HG03060 (cell line): ENCODE results near the gene RBM23.
"Not testable (repeated sequence)": the region's sequence is repeated elsewhere in the genome, so short reads cannot be mapped to it uniquely, and the experiment has no call there.

Experiments
- ATAC-seq: cut with Tn5 transposase; IDR thresholded peaks from one replicate; pipeline ENCODE4 v1.9.1; 2021; ENCODE audit warnings: low read depth, moderate number of reproducible peaks; ENCODE audit not compliant: unreplicated experiment

Gene RBM23

GRCh38 chr14:22920697-22921096, 1.7 kb upstream of the RBM23 start:
- ATAC-seq = no peak

GRCh38 chr14:22919601-22919921, 612 bp upstream of the RBM23 start:
- no peak for ATAC-seq

GRCh38 chr14:22915886-22916521, 2.9 kb downstream of the RBM23 start:
- no peak for ATAC-seq

GRCh38 chr14:22914836-22915235, 4.1 kb downstream of the RBM23 start:
- ATAC-seq = not testable (repeated sequence)

GRCh38 chr14:22910916-22911315, 8.0 kb downstream of the RBM23 start:
- ATAC-seq = no peak

- ATAC-seq = no peak
These were observed 10.3 kb downstream of the RBM23 start for GRCh38 chr14:22908601-22909000.

- ATAC-seq = no peak
These were observed 11.5 kb downstream of the RBM23 start for GRCh38 chr14:22907429-22907828.

GRCh38 chr14:22906073-22906472, 12.9 kb downstream of the RBM23 start:
- ATAC-seq = no peak

- no peak for ATAC-seq
These were observed 13.3 kb downstream of the RBM23 start for GRCh38 chr14:22905627-22906026.

- no peak for ATAC-seq
These were observed 15.2 kb downstream of the RBM23 start for GRCh38 chr14:22903742-22904087.

GRCh38 chr14:22901799-22902198, 17.1 kb downstream of the RBM23 start:
- ATAC-seq = no peak

- ATAC-seq = no peak
These were observed 18.7 kb downstream of the RBM23 start for GRCh38 chr14:22900081-22900799.

GRCh38 chr14:22898302-22899090, 20.5 kb downstream of the RBM23 start:
- no peak for ATAC-seq

GRCh38 chr14:22897357-22897756, 21.6 kb downstream of the RBM23 start:
- no peak for ATAC-seq

- no peak for ATAC-seq
These were observed 22.2 kb downstream of the RBM23 start for GRCh38 chr14:22896760-22897159.

- no peak for ATAC-seq
These were observed 22.6 kb downstream of the RBM23 start for GRCh38 chr14:22896356-22896755.

- ATAC-seq = no peak
These were observed 23.5 kb downstream of the RBM23 start for GRCh38 chr14:22895402-22895801.

- ATAC-seq = no peak
These were observed 25.2 kb downstream of the RBM23 start for GRCh38 chr14:22893706-22894105.

GRCh38 chr14:22892488-22892887, 26.5 kb downstream of the RBM23 start:
- ATAC-seq = no peak

- ATAC-seq = no peak
These were observed 28.5 kb downstream of the RBM23 start for GRCh38 chr14:22890416-22890815.

GRCh38 chr14:22888662-22889061, 30.3 kb downstream of the RBM23 start:
- ATAC-seq = no peak

GRCh38 chr14:22887990-22888378, 31.0 kb downstream of the RBM23 start:
- ATAC-seq = peak; percentile 35
